ENCODE results near the gene CCDC154. TPM values are rescaled to one million over a fixed set of nuclear protein-coding genes. Genes with fewer than 3 reads are reported as not detected.
"Not testable (repeated sequence)": the region's sequence is repeated elsewhere in the genome, so short reads cannot be mapped to it uniquely, and the experiment has no call there.

CCDC154 gene
- total RNA-seq, 1 experiment from 2014 or later = 0.40 TPM

GRCh38 chr16:1475552-1476114 is 31.3 kb upstream of the CCDC154 start:
- no peak for DNase-seq (ENCODE audit: low read depth, low spot score)
- in situ Hi-C loops (cut with HindIII; ENCODE audit: low pct_unique_long_range_greater_than_20kb, low sequenced_read_pairs) = no loop called here

GRCh38 chr16:1474796-1475551 is 30.6 kb upstream of the CCDC154 start, which contains the start of gene CLCN7:
Gene CLCN7, minus strand, starts transcription at chr16:1475028. Its CDS starts 54 bp downstream, at chr16:1474974.
- in situ Hi-C loops (cut with HindIII; ENCODE audit: low pct_unique_long_range_greater_than_20kb, low sequenced_read_pairs) = no loop called here
- DNase-seq (ENCODE audit: low read depth, low spot score) = peak; percentile 68

- in situ Hi-C loops (cut with HindIII; ENCODE audit: low pct_unique_long_range_greater_than_20kb, low sequenced_read_pairs) = no loop called here
- no peak for DNase-seq (ENCODE audit: low read depth, low spot score)
Observed at GRCh38 chr16:1474082-1474795, 29.9 kb upstream of the CCDC154 start.

GRCh38 chr16:1472974-1473373 is 28.6 kb upstream of the CCDC154 start:
- peak; percentile 37 for DNase-seq (ENCODE audit: low read depth, low spot score)
- in situ Hi-C loops (cut with HindIII; ENCODE audit: low pct_unique_long_range_greater_than_20kb, low sequenced_read_pairs) = no loop called here

GRCh38 chr16:1471569-1472194 is 27.3 kb upstream of the CCDC154 start:
- DNase-seq (ENCODE audit: low read depth, low spot score) = peak; percentile 96
- in situ Hi-C loops (cut with HindIII; ENCODE audit: low pct_unique_long_range_greater_than_20kb, low sequenced_read_pairs) = no loop called here

GRCh38 chr16:1470481-1471251 is 26.3 kb upstream of the CCDC154 start:
- in situ Hi-C loops (cut with HindIII; ENCODE audit: low pct_unique_long_range_greater_than_20kb, low sequenced_read_pairs) = no loop called here
- peak; percentile 43 for DNase-seq (ENCODE audit: low read depth, low spot score)

GRCh38 chr16:1469693-1470201 is 25.4 kb upstream of the CCDC154 start:
- DNase-seq (ENCODE audit: low read depth, low spot score) = peak; percentile 33
- in situ Hi-C loops (cut with HindIII; ENCODE audit: low pct_unique_long_range_greater_than_20kb, low sequenced_read_pairs) = no loop called here

- in situ Hi-C loops (cut with HindIII; ENCODE audit: low pct_unique_long_range_greater_than_20kb, low sequenced_read_pairs); DNase-seq (ENCODE audit: low read depth, low spot score): not testable (repeated sequence)
Observed at GRCh38 chr16:1469141-1469540, 24.8 kb upstream of the CCDC154 start.

GRCh38 chr16:1468426-1468810 is 24.1 kb upstream of the CCDC154 start:
- no peak for DNase-seq (ENCODE audit: low read depth, low spot score)
- in situ Hi-C loops (cut with HindIII; ENCODE audit: low pct_unique_long_range_greater_than_20kb, low sequenced_read_pairs) = no loop called here

- DNase-seq (ENCODE audit: low read depth, low spot score) = no peak
- in situ Hi-C loops (cut with HindIII; ENCODE audit: low pct_unique_long_range_greater_than_20kb, low sequenced_read_pairs) = no loop called here
Observed at GRCh38 chr16:1466968-1467521, 22.7 kb upstream of the CCDC154 start.

- no peak for DNase-seq (ENCODE audit: low read depth, low spot score)
- in situ Hi-C loops (cut with HindIII; ENCODE audit: low pct_unique_long_range_greater_than_20kb, low sequenced_read_pairs) = no loop called here
Observed at GRCh38 chr16:1466054-1466453, 21.7 kb upstream of the CCDC154 start.

- in situ Hi-C loops (cut with HindIII; ENCODE audit: low pct_unique_long_range_greater_than_20kb, low sequenced_read_pairs) = no loop called here
- no peak for DNase-seq (ENCODE audit: low read depth, low spot score)
Observed at GRCh38 chr16:1465567-1465915, 21.2 kb upstream of the CCDC154 start.

GRCh38 chr16:1464894-1465566 is 20.7 kb upstream of the CCDC154 start:
- in situ Hi-C loops (cut with HindIII; ENCODE audit: low pct_unique_long_range_greater_than_20kb, low sequenced_read_pairs) = no loop called here
- no peak for DNase-seq (ENCODE audit: low read depth, low spot score)

GRCh38 chr16:1464196-1464893 is 20.0 kb upstream of the CCDC154 start:
- in situ Hi-C loops (cut with HindIII; ENCODE audit: low pct_unique_long_range_greater_than_20kb, low sequenced_read_pairs) = no loop called here
- no peak for DNase-seq (ENCODE audit: low read depth, low spot score)

GRCh38 chr16:1461146-1461545 is 16.8 kb upstream of the CCDC154 start:
- no peak for DNase-seq (ENCODE audit: low read depth, low spot score)
- in situ Hi-C loops (cut with HindIII; ENCODE audit: low pct_unique_long_range_greater_than_20kb, low sequenced_read_pairs) = no loop called here

- no peak for DNase-seq (ENCODE audit: low read depth, low spot score)
- in situ Hi-C loops (cut with HindIII; ENCODE audit: low pct_unique_long_range_greater_than_20kb, low sequenced_read_pairs) = no loop called here
Observed at GRCh38 chr16:1460602-1461138, 16.3 kb upstream of the CCDC154 start.

Measured in SK-MEL-5 (cell line).